Ammon's horn (tissue), 1 donor: ENCODE measurements around the gene SRGAP3.
A peak's percentile ranks its signal among the peaks of the same experiment; 100 is the strongest.

ENCODE experiments used
- DNase-seq: peaks from one replicate; pipeline ENCODE4 v3.0.0-alpha.2; 2016; ENCODE audit warnings: low spot score

SRGAP3 gene

GRCh38 chr3:9224490-9224889 is 25.0 kb downstream of the SRGAP3 start:
- DNase-seq: no peak

- no peak for DNase-seq
These were observed 25.8 kb downstream of the SRGAP3 start for GRCh38 chr3:9223672-9224071.

- no peak for DNase-seq
These were observed 26.3 kb downstream of the SRGAP3 start for GRCh38 chr3:9222956-9223639.

- no peak for DNase-seq
These were observed 27.4 kb downstream of the SRGAP3 start for GRCh38 chr3:9222049-9222448.

DNA sequence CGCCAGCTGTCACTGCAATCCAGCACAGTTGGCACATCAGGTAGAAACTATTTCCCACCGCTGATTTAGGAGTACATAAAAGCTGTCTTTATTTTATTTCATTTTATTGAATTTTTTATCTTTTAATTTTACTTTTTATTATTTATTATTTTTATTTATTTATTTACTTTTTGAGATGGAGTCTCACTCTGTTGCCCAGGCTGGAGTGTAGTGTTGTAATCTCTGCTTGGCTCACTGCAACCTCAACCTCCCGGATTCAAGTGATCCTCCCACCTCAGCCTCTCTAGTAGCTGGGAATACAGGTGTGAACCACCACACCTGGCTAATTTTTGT is 31.0 kb downstream of the SRGAP3 start:
- no peak for DNase-seq

- no peak for DNase-seq
These were observed 31.5 kb downstream of the SRGAP3 start for GRCh38 chr3:9217784-9218513.

DNA sequence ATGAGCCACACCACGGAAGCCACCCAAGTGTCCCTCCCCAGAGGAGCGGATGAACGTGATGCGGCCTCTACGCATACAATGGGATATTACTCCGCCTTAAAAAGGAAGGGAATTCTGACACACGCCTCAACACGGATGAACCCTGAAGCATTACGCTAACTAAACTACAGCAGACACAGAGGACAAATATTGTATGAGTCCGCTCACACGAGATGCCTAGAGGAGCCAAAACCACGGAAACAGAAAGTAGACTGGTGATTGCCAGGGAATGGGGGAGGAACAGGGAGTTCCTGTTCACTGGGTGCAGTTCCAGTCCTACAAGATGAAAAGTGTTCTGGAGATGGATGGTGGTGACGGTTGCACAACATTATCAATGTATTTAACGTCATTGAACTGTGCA is 32.7 kb downstream of the SRGAP3 start:
- DNase-seq: peak; percentile 54

DNA sequence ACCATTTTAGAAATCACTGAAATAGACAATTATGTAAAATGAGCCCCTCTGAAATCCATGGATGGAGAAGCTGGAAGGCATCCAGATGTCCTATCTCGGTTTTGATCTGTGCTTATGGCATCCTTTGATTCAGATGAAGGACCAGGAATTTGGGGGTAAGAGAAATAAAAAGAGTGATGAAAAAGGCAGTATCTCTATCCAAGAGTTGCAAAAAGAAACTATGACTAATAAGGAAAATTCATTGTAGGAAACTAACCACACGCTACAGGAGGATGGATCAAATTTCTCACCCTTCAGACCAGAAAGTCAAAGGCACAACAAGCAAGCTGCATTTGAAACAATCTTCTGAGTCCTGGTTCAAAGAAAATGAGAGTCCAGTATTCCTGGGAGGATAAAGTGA is 34.8 kb downstream of the SRGAP3 start:
- no peak for DNase-seq

GRCh38 chr3:9214185-9214584 is 35.3 kb downstream of the SRGAP3 start:
- no peak for DNase-seq

GRCh38 chr3:9213019-9213634 is 36.3 kb downstream of the SRGAP3 start:
- DNase-seq: no peak

DNA sequence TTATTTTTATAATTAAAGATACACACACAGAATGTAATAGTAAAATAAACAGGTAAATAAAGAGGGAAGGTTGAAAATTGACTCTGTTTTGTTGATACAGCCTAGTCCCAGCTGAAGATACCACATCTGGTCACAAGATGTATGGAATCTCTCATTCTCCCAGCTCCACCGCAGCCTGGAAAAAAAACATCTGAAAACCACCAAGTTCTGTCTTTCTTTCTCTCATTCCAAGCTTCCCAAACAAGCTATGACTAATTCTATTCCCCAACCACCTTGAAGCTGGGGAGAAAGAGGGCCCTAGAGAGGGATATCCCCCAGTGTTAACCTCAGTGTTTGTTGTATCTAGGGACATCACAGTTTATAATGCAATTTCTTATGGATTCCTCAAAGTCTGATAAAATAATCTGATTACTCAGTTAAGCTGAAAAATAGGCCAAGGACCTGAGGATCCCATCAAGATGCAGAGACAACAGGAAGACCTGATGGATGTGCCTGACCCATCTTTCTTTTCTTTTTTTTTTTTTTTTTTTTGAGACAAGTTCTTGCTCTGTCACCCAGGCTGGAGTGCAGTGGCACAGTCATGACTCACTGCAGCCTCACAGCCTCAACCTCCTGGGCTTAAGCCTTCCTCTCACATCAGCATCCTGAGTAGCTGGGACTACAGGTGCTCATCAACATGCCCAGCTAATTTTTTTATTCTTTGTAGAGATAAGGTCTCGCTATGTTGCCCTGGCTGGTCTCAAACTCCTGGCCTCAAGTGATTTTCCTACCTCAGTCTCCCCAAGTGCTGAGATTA is 38.1 kb downstream of the SRGAP3 start:
- DNase-seq: no peak

GRCh38 chr3:9209777-9210176 is 39.7 kb downstream of the SRGAP3 start:
- DNase-seq: no peak

DNA sequence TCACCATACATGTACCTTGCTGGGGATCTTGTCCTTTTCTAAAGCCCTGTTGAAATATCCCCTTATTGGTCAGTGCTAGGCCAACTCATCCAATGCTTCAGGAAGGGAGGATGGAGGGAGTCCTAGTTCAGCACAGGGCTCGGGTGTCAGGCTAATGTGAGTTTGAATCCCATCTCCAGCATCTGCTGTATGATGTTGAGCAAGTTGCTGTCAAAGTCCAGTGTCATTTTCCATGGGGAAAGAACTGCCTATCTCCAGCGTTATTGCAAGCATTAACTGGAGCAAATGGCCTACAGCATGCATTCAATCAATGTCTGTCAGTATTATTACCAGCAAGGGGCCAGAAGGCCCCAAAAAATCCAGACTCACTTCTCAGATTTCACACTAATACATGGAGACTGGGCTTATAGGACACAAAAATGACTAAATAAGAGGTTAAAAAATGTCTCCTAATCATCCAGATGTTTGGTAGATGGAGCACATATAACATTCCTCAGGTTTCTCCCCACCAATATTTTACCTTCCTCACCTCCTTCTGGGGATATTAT is 40.8 kb downstream of the SRGAP3 start:
- DNase-seq: no peak

GRCh38 chr3:9207116-9207763 is 42.2 kb downstream of the SRGAP3 start:
- no peak for DNase-seq

DNA sequence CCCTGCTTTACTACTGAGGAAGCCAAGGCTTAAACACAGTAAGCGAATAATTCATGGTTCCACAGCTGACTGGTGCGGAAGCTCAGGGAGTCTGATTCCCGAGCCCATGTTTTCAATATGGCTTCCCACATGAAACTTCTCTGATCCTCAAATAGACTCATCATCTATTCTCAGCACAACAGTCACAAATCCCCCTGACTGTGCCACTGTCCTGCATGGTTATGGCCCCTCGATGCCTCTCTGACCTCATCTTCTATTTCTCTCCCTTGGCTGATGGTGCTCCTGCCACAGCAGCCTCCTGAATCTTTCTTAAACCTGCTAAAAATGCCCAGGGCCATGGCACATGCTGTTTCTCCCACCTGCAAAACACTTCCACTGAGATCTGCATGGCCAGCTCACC is 43.2 kb downstream of the SRGAP3 start:
- DNase-seq: no peak

DNA sequence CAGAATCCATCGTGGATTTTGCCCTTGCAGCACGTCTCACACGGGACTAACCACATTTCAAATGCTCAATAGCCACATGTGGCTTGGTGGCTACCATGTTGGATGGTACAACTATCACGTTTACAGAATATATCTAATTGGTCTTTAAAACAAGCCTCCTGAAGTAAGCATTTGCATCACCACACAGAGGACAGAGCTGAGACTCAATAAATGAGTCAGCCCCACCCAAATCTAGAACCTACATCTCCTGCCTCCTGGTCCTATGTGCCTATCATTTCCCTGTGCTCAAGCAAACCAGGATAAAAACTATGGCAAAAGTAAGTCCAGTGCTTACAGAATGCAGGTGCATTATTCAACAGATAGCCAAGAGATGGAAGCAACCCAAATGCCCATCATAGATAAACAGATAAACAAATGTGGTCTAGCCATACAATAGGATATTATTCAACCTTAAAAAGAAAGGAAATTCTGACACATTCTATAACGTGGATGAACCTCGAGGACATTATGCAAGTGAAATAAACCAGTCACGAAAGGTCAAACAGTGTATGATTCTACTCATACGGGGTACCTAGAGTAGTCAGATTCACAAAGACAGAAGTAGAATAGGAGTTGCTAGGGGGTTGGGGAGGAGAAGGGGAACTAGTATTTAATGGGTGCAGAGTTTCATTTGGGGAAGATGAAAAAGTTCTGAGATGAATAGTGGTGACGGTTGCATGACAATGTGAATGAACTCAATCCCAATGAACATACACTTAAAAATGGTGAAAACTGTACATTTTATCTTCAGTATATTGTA is 43.9 kb downstream of the SRGAP3 start:
- no peak for DNase-seq

GRCh38 chr3:9204253-9204992 is 45.0 kb downstream of the SRGAP3 start:
- peak; percentile 85 for DNase-seq

- no peak for DNase-seq
These were observed 46.1 kb downstream of the SRGAP3 start for GRCh38 chr3:9203317-9203716.

DNA sequence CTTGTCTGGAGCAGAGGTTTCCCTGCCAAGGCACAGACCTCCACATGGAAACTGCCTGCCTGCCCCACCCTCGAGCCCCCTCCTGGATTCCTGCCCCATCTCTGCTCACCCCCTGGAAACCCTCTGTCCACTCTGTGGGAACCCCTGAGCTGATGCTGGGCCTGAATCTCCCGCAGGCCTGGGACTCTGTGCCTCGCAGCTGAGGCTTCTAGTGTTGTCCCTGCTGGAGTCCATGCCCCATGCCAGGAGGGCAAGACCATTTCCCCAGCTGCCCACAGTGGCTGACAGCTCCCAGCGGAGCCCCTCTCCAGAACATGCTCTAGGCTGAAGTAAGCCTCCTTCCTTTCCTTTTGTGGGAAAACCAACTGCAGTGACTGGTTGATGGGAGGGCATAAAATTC is 46.9 kb downstream of the SRGAP3 start:
- DNase-seq: no peak

GRCh38 chr3:9201955-9202354 is 47.5 kb downstream of the SRGAP3 start:
- peak; percentile 41 for DNase-seq
